ENCODE results near the gene SHROOM1.
"Not testable (repeated sequence)": the region's sequence is repeated elsewhere in the genome, so short reads cannot be mapped to it uniquely, and the experiment has no call there.

The SHROOM1 gene

GRCh38 chr5:132805872-132806271, 24.6 kb downstream of the SHROOM1 start:
- DNase-seq, result not testable (repeated sequence)

GRCh38 chr5:132804219-132804618, 26.2 kb downstream of the SHROOM1 start:
- DNase-seq, result not testable (repeated sequence)

GRCh38 chr5:132802685-132803066, 27.8 kb downstream of the SHROOM1 start:
- not testable (repeated sequence) for DNase-seq

GRCh38 chr5:132802044-132802684, 28.3 kb downstream of the SHROOM1 start:
- DNase-seq, result no peak

GRCh38 chr5:132800545-132800944, 29.9 kb downstream of the SHROOM1 start:
- DNase-seq, result no peak

- no peak for DNase-seq
These were observed 31.1 kb downstream of the SHROOM1 start for GRCh38 chr5:132799392-132799791.

GRCh38 chr5:132797651-132798050, 32.8 kb downstream of the SHROOM1 start:
- no peak for DNase-seq

- no peak for DNase-seq
These were observed 39.4 kb downstream of the SHROOM1 start for GRCh38 chr5:132791026-132791425.

GRCh38 chr5:132790201-132790865, 40.1 kb downstream of the SHROOM1 start:
- DNase-seq, result no peak

GRCh38 chr5:132788990-132789886, 41.2 kb downstream of the SHROOM1 start:
- no peak for DNase-seq

- DNase-seq, result no peak
These were observed 41.9 kb downstream of the SHROOM1 start for GRCh38 chr5:132788508-132788907.

- DNase-seq, result no peak
These were observed 43.4 kb downstream of the SHROOM1 start for GRCh38 chr5:132787076-132787475.

- no peak for DNase-seq
These were observed 44.6 kb downstream of the SHROOM1 start for GRCh38 chr5:132785864-132786263.

- no peak for DNase-seq
These were observed 45.1 kb downstream of the SHROOM1 start for GRCh38 chr5:132785365-132785764.

GRCh38 chr5:132782101-132782500, 48.3 kb downstream of the SHROOM1 start:
- DNase-seq, result no peak

- DNase-seq, result no peak
These were observed 49.4 kb downstream of the SHROOM1 start for GRCh38 chr5:132781029-132781428.

- DNase-seq, result no peak
These were observed 49.9 kb downstream of the SHROOM1 start for GRCh38 chr5:132780577-132780976.

- no peak for DNase-seq
These were observed 50.5 kb downstream of the SHROOM1 start for GRCh38 chr5:132779961-132780360.

- DNase-seq, result no peak
These were observed 51.6 kb downstream of the SHROOM1 start for GRCh38 chr5:132778856-132779255.

- DNase-seq, result no peak
These were observed 52.3 kb downstream of the SHROOM1 start for GRCh38 chr5:132778129-132778528.

GRCh38 chr5:132777209-132778069, 53.0 kb downstream of the SHROOM1 start, which contains the start of gene SEPTIN8:
SEPTIN8 (minus strand) TSS chr5:132777239; CDS start chr5:132777137, 102 bp downstream.
- peak; percentile 51 for DNase-seq

GRCh38 chr5:132776938-132777208, 53.6 kb downstream of the SHROOM1 start:
- no peak for DNase-seq
